Fibroblast of skin of left quadriceps (primary cell): ENCODE results near the gene PTGDR.

ENCODE experiments used
- DNase-seq, 2 experiments: peaks; one replicate each; pipeline ENCODE4 v3.0.0-alpha.2; 2013; ENCODE audit warnings: low read depth in 2 of 2

The PTGDR gene

DNA sequence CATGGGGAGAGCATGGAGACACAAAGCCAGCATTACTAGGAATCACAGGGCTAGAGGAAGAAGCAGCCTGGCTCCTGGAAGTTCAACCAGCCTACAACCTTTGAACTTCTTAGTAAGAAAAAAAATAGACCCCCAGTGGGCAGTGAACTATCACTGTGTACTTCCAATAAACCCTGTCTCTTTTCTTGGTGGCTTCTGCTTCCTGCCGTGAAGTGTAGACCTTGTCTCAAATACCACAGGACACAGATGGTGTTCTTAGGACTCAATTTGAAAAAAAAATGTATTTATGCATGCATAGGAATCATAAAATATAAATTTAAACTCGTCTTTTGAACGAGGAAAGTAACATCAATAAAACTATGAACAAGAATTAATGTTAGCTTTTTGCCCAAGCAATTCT is 43.0 kb downstream of the PTGDR start:
- no peak for DNase-seq

DNA sequence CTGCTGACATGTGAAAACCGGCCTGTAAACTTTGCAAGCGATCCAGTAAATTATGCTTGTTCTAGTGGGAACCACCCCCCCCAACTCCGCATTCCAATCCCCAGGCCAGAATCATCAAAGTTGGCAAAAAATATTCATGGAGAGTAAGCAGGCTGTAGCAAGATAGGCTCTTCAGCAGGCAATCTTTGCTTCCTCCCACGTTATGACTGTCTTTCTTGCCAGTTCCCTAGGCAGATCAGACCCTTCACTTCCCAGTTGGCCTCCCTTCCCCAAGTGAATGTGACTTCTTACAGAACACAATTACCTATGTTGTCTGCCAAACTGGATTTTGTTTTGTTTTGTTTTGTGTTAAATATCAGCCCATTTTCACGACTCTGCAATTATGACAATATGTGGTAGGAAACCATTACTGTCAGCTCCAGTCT is 45.4 kb downstream of the PTGDR start:
- no peak for DNase-seq

DNA sequence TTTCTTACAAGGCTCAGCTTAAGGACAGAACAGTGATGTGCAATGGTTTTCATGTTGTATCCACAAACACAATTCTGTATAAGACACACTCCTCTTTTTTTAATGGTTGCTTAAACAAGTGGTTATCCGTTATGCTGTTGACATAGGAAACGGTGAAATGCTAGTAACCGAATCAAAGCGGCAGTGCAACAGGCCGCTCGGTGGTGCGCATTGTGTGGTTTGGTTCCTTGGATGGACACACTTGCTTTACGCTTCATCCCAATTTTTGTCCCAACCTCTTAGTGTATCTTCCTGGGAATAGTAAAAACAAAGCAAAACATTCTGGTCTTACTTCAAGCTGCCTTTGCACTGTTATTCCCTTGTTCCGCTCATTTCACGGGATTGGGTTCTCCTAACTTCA is 46.0 kb downstream of the PTGDR start:
- DNase-seq: no peak

DNA sequence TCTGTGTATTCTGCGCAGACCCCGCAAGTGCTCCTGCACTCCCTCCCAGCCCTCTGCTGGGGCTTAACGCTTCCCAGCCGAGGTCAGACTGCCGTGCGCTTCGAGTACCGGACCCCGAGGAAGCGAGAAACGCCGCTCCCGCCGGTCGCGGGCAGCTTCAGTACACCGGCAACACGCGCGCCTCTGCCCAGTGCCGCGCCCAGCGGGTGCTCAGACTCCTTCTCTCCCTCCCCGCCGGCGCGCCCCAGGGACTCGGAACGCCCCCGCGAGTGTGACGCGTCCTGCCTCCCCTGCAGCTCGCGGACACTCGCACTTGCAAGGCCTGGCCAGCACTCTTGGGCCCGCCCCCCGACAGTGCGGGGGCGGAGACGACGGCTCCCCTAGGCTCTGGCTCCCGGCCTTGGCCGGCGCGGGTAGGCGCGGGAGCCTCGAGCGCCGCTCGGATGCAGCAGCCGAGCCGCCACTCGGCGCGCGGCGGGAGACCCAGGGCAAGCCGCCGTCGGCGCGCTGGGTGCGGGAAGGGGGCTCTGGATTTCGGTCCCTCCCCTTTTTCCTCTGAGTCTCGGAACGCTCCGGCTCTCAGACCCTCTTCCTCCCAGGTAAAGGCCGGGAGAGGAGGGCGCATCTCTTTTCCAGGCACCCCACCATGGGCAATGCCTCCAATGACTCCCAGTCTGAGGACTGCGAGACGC is 46.6 kb downstream of the PTGDR start, which contains the start of gene PTGER2:
TSS of gene PTGER2 (plus strand) at position 410 of the 692 bp plus-strand sequence. CDS start at position 647, 237 bp downstream.
- peak; percentile 62 to 64 for DNase-seq

DNA sequence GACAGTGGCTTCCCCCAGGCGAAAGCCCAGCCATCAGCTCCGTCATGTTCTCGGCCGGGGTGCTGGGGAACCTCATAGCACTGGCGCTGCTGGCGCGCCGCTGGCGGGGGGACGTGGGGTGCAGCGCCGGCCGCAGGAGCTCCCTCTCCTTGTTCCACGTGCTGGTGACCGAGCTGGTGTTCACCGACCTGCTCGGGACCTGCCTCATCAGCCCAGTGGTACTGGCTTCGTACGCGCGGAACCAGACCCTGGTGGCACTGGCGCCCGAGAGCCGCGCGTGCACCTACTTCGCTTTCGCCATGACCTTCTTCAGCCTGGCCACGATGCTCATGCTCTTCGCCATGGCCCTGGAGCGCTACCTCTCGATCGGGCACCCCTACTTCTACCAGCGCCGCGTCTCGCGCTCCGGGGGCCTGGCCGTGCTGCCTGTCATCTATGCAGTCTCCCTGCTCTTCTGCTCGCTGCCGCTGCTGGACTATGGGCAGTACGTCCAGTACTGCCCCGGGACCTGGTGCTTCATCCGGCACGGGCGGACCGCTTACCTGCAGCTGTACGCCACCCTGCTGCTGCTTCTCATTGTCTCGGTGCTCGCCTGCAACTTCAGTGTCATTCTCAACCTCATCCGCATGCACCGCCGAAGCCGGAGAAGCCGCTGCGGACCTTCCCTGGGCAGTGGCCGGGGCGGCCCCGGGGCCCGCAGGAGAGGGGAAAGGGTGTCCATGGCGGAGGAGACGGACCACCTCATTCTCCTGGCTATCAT is 47.3 kb downstream of the PTGDR start:
- DNase-seq: no peak

DNA sequence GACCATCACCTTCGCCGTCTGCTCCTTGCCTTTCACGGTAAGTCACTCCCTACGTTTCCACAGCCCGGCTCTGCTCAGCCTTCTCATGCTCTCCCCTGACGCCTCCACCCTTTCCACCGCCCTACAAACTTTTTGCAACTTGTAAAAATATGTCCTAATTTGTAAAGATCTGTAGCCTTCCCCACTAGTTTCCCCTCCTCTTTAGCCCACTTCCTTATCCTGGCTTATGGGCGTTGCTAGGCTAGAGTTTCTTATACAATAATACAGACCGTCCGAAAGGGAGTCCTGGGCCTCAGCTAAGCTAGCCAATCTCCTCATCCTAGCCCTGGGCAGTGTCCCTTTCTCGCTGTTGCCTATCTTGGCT is 47.8 kb downstream of the PTGDR start:
- DNase-seq: no peak

DNA sequence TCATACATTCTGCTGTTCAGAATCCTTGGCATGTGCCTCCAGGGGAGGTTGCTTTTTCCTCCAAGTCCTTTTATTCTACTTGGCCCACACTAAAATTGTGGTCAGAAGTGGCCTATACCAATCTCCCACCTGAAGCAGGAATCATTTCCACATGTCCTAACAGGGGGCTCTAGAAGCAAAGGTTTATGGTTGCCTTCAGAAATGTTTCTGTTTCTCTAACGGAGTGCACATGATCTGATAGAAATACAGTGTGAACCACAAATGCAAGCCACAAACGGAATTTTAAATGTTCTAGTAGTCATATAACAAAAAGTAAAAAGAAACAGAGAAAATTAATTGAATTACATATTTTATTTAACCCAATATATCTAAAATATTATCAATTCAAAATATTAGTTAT is 50.6 kb downstream of the PTGDR start:
- no peak for DNase-seq

DNA sequence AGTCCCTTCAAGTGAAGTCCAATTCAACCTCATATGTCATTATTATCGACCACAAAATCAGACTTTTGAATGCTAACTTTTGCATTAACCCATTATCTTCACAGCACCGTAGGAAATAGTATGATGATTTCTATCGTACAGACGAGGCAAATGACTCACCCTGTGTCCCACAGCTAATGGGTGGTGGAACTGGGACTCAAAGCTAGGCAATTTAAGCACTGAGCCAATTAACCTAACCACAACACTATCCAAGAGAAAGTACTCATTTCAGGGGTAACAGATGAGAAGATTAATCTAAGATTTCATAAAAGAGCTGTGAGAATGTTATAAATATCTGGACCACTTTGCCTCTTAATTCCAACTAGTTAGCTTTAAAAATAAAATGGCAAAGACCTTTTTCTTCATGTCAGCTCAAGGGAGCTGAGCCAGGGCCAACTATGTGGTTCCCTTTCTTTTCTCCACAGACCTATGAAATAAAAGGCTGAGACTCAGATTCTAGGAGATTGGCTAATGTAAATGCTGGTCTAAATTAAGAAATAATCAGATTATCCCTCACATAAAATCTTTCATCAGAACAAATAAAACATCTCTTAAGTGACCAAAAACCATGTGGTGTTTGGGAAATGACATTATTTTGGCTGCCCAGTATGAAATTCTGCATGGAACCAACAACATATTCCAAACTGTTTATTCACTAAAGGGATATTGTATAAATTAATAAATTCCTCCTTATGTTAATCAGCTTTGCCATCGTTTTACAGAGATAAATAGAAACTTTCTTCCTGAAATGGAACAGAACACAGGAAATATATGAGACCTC is 51.5 kb downstream of the PTGDR start:
- DNase-seq: no peak

DNA sequence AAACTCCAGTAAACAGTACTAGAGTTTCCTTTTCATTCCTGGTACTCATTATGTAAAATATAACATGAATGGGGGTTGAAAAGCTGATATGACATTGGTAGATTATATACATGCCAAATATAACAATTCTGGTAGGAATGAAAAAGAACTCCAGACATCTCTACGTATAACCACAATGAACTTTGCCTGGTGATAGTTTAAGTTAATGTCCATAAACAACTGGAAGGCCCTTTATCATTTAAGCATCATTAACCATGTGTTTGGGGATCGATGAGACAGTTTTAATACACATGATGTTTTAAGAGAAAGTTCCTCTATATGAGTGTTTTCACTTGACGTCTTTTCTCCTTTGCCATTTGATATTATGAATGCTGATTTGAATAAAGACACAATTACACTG is 52.4 kb downstream of the PTGDR start:
- no peak for DNase-seq

DNA sequence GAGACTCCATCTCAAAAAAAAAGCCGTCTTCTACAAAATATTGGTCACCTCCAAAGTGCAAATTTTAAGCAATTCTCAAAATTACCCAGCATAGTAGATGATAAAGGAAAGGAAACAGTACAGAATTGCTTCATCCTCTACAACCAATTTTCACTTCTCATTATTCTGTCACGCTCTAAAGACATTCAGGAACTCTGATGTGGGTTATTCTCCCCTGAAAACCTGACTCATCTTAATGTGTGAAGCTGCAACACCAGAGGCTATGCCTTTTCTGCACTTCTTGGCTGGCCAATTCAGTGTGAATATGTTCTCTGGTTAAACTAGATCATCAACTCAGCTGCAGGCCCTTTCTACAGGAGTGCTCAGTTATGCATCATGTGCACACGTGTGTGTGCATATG is 57.6 kb downstream of the PTGDR start:
- DNase-seq: no peak

DNA sequence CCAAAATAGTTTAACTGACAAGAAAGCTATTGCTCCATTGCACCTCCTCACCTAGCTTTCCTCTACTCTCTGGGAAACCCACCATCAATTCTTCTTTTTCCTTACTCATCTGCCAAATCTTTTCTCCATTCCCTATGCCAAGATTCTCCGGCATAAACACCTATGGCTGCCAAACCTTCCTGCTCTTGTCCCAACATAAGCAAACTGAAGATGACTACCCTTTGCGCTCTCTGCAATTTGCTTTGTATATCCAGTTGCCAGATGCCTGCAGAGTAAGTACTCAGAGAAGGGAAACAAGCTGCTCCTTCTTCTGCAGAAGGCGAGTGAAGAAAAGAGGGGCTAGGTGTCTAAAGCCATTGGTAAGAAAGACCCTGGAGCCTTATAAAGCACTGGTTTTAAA is 58.1 kb downstream of the PTGDR start:
- DNase-seq: no peak
